T follicular helper cell (primary cell): ENCODE measurements around the gene CD209.

ENCODE experiments used
- DNase-seq: peaks from one replicate; pipeline ENCODE4 v3.0.0-alpha.2; 2020; ENCODE audit warnings: low read depth

CD209 gene

DNA sequence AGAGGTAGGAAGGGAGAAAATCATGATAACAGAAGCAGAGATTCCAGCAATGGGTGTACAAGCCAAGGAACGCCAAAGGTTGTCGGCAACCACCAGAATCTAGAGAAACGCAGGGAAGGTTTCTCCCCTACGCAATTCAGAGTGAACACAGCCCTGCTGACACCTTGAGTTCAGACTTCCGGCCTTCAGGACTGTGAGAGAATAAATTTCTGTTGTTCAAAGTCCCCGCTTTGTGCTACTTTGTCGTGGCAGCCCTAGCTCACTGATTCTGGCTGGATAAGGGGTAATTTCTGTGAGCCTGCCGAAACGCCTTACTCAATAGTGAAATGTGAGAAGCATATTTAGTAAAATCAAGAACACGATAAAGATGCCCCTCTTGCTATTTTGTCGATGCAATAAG is 10.1 kb downstream of the CD209 start:
- DNase-seq = no peak

DNA sequence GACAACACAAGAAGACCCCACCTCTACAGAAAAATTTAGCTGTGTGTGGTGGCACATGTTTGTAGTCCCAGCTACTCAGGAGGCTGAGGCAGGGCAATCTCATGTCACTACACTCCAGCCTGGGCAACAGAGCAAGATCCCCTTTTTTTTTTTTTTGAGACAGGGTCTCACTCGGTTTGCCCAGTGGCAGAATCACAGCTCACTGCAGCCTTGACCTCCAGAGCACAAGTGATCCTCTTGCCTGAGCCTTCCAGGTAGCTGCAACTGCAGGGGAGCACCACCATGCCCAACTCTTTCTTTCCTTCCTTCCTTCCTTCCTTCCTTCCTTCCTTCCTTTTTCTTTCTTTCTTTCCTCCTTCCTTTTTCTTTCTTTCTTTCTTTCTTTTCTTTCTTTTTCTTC is 11.2 kb downstream of the CD209 start:
- DNase-seq = no peak

- no peak for DNase-seq
These were observed 12.8 kb downstream of the CD209 start for GRCh38 chr19:7734220-7735203.

GRCh38 chr19:7733376-7733775 is 14.0 kb downstream of the CD209 start:
- DNase-seq = no peak

GRCh38 chr19:7732045-7732444 is 15.3 kb downstream of the CD209 start, which contains the start of gene CLEC4G:
TSS of gene CLEC4G (minus strand) at chr19:7732110. CDS start at chr19:7732102, 8 bp downstream.
- no peak for DNase-seq

- no peak for DNase-seq
These were observed 15.7 kb downstream of the CD209 start for GRCh38 chr19:7731615-7732014.

GRCh38 chr19:7731218-7731595 is 16.1 kb downstream of the CD209 start:
- no peak for DNase-seq

DNA sequence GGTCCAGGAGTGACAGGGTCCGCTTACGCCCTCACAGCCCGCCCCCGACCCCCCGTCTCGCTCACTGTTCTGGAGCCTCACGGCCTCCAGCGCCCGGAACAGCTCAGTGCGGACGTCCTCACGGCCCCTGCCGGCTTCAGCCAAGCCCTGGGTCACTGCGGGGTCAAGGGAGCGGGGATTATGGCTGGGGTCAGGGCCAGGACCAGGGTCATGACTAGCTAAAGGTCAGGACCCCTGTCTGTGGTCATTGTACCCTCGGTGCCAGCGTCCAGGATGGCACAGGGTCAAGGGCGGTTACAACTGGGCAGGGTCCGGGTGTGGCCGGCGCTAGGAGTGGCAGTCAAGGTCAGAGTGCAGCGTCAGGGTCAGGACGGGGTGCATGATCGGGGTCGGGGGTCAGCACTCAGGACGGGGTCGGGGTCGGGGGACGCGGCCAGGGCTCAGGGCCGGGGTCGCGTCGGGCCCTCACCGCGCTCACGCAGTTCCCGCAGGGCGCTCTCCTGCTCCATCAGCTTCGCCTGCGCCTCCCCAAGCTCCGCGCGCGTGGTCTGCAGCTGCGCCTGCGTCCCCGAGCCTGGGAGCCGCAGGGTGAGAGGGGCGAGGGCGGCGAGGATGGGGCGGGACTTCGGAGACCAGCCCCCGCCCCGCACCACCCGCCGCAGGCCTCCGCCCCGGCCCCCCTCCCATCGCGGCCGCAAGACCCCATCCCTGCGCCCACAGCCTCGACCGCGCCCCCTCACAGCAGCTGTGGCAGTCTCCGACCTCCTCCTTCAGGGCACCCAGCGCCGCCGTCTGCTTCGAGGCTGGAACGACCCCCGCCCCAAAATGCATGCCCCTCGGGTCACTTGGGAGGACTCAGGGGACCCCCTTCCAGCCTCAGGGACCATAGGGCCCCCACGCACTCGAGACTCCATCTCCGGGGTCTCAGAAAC is 16.8 kb downstream of the CD209 start:
- DNase-seq = no peak

DNA sequence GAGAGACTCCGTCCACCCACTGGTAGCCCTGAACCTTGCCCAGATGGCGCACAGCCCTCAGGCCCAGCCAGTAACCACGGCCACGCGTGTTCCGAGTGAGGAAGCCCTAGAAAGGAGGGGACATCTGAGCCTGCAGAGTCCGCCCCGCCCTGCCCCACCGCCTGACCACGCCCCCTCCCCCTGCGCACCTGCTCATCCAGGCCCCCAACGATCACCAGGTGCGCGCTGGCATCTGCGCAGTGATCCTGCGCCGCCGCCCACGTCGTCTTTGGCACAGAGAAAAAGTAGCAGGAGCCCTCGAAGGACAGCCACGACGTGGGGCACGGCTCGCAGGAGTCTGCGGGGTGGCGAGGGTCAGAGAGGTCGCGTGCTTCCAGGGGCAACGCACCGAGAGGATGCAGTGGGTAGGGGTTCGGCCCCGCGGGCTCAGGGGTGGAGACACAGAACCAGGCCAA is 17.5 kb downstream of the CD209 start:
- no peak for DNase-seq

GRCh38 chr19:7729211-7729610 is 18.1 kb downstream of the CD209 start:
- DNase-seq = no peak

GRCh38 chr19:7725791-7726190 is 21.5 kb downstream of the CD209 start:
- no peak for DNase-seq

- no peak for DNase-seq
These were observed 25.1 kb downstream of the CD209 start for GRCh38 chr19:7722231-7722651.

DNA sequence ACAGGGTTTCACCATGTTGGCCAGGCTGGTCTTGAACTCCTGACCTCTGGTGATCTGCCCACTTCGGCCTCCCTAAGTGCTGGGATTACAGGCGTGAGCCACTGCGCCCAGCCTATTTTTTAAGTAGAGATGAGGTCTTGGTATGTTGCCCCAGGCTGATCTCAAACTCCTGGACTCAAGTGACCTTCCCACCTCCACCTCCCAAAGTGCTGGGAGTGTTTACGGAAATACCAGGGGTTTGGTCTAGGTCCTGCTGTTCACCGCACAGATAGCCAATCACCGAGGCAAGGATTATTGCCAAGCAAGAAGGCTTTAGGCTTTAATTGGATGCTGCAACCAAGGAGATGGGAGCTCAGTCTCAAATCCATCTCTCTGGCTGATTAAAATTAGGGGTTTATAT is 27.0 kb downstream of the CD209 start:
- no peak for DNase-seq

GRCh38 chr19:7718668-7719067 is 28.7 kb downstream of the CD209 start:
- DNase-seq = no peak

DNA sequence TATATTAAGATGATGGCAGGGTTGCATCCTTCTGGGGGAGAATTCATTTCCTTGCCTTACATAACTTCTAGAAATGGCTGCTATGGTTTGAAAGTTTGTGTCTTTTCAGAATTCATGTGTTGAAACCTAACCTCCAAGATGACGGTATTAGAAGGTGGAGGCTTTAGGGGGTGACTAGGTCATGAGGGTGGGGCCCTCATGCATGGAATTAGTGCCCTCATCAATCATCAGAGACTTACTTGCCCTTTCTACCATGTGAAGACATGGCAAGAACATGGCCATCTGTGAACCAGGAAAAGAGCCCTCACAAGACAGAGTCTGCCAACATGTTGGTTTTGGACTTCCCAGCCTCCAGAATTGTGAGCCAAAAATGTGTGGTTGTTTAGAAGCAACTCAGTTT is 30.6 kb downstream of the CD209 start:
- no peak for DNase-seq

DNA sequence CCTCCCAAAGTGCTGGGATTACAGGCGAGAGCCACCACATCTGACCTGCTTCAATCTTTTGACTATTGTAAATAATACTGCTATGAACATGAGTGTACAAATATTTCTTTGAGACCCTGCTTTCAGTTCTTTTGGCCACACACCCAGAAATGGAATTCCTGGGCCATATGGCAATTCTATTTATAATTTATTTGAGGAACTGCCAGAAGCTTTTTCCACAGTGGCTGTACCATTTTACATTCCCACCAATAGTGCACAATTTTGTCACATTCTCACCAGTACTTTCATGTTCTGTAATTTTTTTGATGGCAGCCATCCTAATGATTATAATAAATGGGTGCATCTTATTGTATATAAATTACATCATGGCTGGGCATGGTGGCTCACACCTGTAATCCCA is 31.7 kb downstream of the CD209 start:
- DNase-seq = no peak

DNA sequence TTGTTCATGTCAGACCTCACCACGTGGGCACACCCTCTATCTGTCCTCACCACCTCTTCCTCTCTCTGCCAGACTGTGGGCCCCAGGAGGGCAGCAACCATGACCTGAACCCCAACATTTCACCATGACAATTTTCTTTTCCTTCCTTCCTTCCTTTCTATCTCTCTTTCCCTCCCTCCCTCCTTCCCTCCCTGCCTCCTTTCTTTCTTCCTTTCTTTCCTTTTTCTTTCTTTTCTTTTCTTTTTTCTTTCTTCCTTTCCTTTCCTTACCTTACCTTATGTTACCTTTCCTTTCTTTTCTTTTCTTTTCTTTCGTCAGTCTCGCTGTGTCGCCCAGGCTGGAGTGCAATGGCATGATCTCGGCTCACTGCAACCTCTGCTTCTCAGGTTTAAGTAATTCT is 36.7 kb downstream of the CD209 start:
- DNase-seq = no peak

- DNase-seq = no peak
These were observed 37.3 kb downstream of the CD209 start for GRCh38 chr19:7709932-7710460.

GRCh38 chr19:7706955-7707456 is 40.3 kb downstream of the CD209 start:
- DNase-seq = no peak

GRCh38 chr19:7706188-7706954 is 41.0 kb downstream of the CD209 start:
- DNase-seq = no peak
